ENCODE data around the gene TLE4.

TLE4 gene

GRCh38 chr9:79572032-79572607, 355 bp downstream of the TLE4 start:
- DNase-seq (ENCODE audit: low read depth, low spot score), result no peak

GRCh38 chr9:79572608-79573411, 1.0 kb downstream of the TLE4 start:
- peak; percentile 35 for DNase-seq (ENCODE audit: low read depth, low spot score)

DNA sequence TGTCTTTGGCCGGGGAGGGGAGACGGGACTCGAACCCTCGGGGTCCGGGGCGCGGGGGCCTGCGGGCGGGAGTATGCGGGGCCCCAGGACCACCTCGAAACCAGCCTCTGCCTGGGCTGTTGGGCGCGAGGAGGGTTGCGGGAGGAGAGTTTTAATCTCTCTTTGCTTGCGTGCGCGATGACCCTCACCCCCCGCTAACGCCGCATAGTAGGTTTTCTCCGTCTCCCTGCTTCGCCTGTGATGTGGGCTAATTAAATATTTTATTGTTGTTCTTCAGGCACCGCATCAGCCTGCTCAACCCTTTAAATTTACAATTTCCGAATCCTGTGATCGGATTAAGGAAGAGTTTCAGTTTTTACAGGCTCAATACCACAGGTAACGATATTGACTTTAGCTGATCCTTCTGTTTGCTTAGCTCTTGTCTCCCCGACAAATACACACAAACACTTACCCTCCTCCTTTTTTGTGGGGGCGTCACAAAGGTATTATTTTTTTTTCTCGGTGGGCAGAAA, 1.7 kb downstream of the TLE4 start:
- no peak for DNase-seq (ENCODE audit: low read depth, low spot score)

DNA sequence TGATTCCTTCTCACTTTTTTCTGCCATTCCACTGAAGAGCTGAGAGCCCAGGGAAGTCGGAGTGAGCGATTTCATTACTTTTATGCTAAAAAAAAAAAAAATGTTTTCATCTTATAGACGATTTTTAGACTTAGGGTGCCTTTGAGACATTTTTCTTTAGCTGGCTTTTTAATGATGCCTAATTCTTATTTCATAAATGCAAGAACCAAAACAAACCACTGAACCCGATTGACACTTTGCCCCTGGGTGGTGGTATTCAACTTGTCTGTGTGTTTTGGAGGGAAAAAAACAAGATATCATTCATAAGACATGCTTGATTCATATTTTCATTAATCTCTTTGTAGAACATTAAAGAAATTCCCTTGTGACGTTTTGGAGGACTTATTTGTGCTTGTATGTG, 2.4 kb downstream of the TLE4 start:
- no peak for DNase-seq (ENCODE audit: low read depth, low spot score)

DNA sequence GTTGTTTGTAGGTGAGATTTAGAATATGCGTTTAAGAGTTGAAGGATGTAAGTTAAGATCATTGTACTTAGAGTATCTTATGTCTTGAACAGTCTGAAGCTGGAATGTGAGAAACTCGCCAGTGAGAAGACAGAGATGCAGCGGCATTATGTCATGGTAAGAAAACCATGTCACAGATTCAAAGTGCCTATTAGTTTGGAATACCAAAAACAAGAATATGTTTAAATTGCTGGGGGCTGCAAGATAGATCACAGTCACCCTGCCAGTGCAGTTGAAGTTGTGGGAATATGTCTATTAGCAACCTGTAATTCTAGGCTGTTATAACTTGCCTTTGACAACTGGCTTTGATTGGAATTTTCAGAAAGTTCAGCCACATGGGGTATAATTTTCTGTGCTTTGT, 3.0 kb downstream of the TLE4 start:
- DNase-seq (ENCODE audit: low read depth, low spot score), result no peak

- DNase-seq (ENCODE audit: low read depth, low spot score), result no peak
Observed at GRCh38 chr9:79575547-79575946, 3.8 kb downstream of the TLE4 start.

GRCh38 chr9:79577969-79578723, 6.4 kb downstream of the TLE4 start:
- no peak for DNase-seq (ENCODE audit: low read depth, low spot score)

DNA sequence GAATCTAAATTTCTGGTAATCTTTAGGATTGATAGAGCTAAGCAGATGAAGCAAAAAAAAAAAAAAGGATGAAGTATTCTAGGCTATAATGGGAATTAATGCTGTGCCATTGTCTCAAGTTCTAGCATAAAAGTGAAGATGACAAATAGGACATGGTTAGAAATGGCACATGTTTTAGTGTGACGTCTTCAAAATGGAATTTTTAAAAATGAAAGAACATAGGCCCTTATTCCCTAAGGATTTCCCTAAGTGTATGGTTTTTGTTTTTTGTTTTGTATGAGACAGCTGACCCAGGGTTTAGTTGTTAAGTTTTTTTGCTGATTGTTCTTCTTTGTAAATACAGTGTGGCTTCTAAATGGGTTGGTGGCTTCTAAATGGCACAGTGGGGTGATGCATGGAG, 7.1 kb downstream of the TLE4 start:
- no peak for DNase-seq (ENCODE audit: low read depth, low spot score)

DNA sequence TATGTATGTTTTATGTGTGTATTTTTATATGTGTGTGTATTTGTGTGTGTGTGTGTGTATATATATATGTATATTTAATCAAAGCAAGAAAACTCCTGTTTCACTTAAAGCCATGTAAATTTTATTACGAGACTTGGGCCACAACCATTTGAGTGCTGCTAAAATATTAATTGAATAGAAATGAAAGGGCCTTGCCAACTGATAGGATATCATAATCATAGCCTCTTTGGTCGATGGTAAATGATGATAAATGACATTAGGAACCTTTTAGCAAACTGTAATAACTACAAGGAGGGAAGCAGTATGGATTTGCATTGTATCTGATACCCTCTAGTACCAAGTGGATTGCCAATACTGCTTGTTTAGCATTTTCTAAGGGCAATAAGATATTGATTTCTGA, 7.9 kb downstream of the TLE4 start:
- DNase-seq (ENCODE audit: low read depth, low spot score), result no peak

DNA sequence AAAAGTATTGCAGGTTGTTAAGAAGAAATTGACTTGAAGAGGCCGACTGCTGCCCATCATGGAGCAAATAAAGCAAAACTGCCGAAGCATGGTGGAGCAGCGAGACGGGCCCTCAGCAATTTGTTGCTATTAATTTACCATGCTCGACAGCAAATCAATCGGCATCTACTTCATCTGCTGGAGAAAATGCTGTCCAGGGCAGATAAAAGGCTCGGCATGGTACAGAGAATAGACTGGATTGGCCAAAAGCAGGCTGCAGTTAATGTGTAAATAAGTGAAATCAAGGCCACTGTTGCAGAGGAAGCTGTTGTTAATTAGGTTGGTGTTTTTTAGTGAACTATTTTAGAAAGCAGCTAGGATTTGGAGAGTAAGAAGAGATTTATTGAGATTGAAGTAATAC, 8.3 kb downstream of the TLE4 start:
- DNase-seq (ENCODE audit: low read depth, low spot score), result no peak

DNA sequence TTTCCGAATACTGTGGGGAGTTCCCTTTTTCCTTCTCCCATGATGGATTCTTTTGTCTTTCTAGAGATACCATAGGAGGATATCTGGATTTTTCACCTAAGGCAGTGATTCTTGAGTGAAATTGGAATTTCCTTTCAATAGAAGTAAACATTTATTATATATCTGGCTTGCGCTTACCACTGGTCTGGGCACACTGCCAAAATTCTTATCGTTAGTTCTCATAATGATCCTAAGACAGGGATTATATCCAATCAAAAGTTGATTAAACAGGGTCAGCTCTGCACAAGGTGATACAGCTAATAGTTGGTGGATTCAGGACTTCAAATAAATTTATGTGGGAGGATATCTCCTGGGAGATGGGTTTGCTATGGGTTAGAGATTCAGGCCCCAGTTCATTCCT, 9.6 kb downstream of the TLE4 start:
- no peak for DNase-seq (ENCODE audit: low read depth, low spot score)

DNA sequence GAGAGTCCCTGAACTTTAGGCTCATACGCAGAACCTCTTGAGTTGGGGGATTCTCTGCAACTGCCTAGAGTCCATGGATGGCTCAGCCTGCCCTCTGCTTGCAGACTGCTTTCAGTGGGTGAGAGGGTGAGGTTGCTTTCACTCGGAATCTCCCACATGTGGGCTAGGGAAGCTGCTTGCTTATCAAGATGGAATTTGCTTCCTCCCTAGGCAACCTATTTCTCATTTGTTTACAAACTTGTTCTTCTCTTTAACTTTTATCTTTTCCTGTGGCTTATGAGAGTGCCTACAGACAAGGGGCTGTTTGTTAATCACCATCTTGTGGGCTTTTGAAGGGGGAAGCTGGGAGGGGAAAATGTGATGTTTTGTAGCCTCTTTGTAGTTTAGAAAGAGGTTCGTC, 10.0 kb downstream of the TLE4 start:
- DNase-seq (ENCODE audit: low read depth, low spot score), result no peak

DNA sequence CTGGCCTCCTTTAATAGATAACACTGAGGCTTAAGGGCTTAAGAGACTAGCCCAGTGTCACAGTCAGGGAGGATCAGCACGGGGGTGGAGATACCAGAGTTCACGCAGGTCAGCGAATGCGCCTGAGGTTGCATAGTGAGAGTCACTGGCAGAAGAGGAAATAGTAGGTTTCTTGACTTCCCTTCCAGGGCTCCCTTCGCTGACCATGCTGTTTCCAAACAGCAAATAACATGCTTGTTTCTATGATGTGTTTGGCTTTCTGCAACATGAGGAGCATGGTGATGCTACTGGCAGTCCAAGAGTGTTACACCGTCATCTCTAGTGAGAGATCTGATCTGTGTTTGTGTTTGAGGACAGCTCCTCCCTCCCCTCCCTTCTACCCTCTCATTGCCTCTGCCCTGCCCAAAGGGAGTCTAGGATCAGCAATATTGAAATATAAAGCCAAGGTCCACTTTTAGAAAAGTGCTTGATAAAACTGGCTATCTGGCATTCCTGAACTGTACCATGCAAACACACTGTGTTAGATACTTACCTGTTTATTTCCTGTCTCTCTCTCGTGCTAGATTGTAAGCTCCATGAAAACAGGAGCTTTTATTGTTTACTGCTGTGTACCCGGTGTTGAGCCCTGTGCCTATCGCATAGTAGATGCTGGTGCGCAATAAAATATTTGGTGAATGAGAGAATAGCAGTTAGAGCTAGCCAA, 12.3 kb downstream of the TLE4 start:
- no peak for DNase-seq (ENCODE audit: low read depth, low spot score)

GRCh38 chr9:79584655-79584982, 12.9 kb downstream of the TLE4 start:
- no peak for DNase-seq (ENCODE audit: low read depth, low spot score)

DNA sequence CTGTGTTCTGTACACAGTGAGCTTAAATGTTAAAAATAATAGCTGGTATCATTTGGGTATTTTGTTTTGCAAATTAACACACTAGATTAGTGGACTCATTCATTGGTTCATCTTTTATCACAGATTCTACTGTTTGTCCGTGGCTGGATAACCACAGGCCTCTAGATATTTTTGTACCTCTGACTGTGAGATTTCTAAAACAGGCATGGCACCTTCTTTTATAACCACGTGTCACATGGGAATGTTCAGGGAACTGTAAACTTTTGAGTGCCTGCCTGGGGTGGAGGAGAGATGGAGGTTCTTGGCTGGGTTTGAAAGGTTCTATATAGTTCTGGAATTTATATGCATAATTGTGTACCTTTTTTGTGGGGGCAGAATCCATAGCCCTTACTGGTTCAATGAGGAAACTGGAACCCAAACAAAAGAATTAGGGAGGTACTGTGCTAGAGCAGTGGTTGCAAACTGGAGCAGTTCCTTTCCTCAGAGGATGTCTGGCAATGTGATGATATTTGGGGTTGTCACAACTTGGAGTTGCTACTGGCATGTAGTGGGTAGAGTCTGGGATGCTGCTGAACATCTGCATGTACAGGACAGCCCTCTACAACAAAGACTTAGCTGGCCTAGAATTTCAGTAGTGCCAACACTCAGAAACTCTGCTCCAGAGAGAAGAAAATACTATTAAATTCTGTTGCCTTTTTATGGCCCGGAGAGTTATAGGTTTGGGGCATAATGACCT, 16.9 kb downstream of the TLE4 start:
- no peak for DNase-seq (ENCODE audit: low read depth, low spot score)

DNA sequence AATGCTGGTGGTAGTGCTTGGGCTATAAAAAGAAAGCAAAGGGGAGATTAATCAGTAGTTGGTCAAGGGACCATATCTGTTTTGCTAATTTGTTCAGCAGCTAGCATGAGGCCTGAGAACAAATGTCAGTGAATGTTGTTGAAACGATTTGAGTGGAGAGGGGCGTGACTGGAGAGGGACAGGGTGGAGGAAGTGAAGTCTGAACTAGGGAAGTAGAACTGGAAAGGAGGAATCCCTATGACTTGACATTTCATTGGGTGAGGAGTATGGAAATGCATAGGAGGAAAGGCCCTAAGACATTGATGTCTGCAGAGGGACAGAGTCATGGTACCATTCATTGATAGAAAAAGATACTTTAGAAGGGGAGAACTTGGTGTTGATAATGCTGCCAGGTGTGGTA, 19.7 kb downstream of the TLE4 start:
- no peak for DNase-seq (ENCODE audit: low read depth, low spot score)

GRCh38 chr9:79592726-79593493, 21.1 kb downstream of the TLE4 start:
- DNase-seq (ENCODE audit: low read depth, low spot score), result no peak

GRCh38 chr9:79598562-79599345, 27.0 kb downstream of the TLE4 start:
- no peak for DNase-seq (ENCODE audit: low read depth, low spot score)

GRCh38 chr9:79600466-79600865, 28.7 kb downstream of the TLE4 start:
- DNase-seq (ENCODE audit: low read depth, low spot score), result no peak

All from activated CD4-positive, CD25-positive, alpha-beta regulatory T cell treated with anti-CD3 and anti-CD28 coated beads, Interleukin-2, amount 50 U/mL, for 16 hours (primary cell).